D721Med (cell line): ENCODE measurements around the gene ABLIM3.

Experiments
- DNase-seq: peaks from one replicate; pipeline ENCODE4 v3.0.0; 2011; ENCODE audit warnings: low spot score; ENCODE audit not compliant: insufficient read length
- FAIRE-seq: peaks from 2 replicates; lab custom pipeline; 2011; peaks lifted over from hg19 to GRCh38; lab: Jason Lieb, UNC
- CTCF ChIP-seq: IDR thresholded peaks from 2 replicates; pipeline ENCODE4 v1.5.1; 2012; ENCODE audit warnings: mild to moderate bottlenecking, control low read depth; ENCODE audit not compliant: insufficient read depth; ENCODE audit errors: missing control alignments

ABLIM3 gene

GRCh38 chr5:149133795-149134777 is 7.2 kb upstream of the ABLIM3 start:
- TF ChIP-seq CTCF, result no peak
- no peak for DNase-seq
- no peak for FAIRE-seq

GRCh38 chr5:149134778-149135500 is 6.4 kb upstream of the ABLIM3 start:
- FAIRE-seq, result no peak

GRCh38 chr5:149135536-149136201 is 5.6 kb upstream of the ABLIM3 start:
- TF ChIP-seq CTCF, result no peak
- FAIRE-seq, result no peak
- DNase-seq, result no peak

More at GRCh38 chr5:149134778-149135500, 6.4 kb upstream of the ABLIM3 start:
- TF ChIP-seq CTCF, result no peak
- DNase-seq, result no peak

- DNase-seq (no peak), FAIRE-seq (no peak)
- no peak for TF ChIP-seq CTCF
Measured at GRCh38 chr5:149138182-149138923, 2.9 kb upstream of the ABLIM3 start.

- FAIRE-seq, result no peak
Measured at GRCh38 chr5:149140197-149141002, 893 bp upstream of the ABLIM3 start.

More at GRCh38 chr5:149140197-149141002, 893 bp upstream of the ABLIM3 start:
- DNase-seq, result no peak
- no peak for TF ChIP-seq CTCF
